D721Med (cell line): ENCODE results near the gene MED8.

Experiments
- DNase-seq: peaks from one replicate; pipeline ENCODE4 v3.0.0; 2011; ENCODE audit warnings: low spot score; ENCODE audit not compliant: insufficient read length
- FAIRE-seq: peaks from 2 replicates; lab custom pipeline; 2011; peaks lifted over from hg19 to GRCh38; lab: Jason Lieb, UNC
- TF ChIP-seq, protein P1 (sequence below): IDR thresholded peaks from 2 replicates; pipeline ENCODE4 v1.5.1; 2012; ENCODE audit warnings: mild to moderate bottlenecking, control low read depth; ENCODE audit not compliant: insufficient read depth; ENCODE audit errors: missing control alignments

MED8 gene

DNA sequence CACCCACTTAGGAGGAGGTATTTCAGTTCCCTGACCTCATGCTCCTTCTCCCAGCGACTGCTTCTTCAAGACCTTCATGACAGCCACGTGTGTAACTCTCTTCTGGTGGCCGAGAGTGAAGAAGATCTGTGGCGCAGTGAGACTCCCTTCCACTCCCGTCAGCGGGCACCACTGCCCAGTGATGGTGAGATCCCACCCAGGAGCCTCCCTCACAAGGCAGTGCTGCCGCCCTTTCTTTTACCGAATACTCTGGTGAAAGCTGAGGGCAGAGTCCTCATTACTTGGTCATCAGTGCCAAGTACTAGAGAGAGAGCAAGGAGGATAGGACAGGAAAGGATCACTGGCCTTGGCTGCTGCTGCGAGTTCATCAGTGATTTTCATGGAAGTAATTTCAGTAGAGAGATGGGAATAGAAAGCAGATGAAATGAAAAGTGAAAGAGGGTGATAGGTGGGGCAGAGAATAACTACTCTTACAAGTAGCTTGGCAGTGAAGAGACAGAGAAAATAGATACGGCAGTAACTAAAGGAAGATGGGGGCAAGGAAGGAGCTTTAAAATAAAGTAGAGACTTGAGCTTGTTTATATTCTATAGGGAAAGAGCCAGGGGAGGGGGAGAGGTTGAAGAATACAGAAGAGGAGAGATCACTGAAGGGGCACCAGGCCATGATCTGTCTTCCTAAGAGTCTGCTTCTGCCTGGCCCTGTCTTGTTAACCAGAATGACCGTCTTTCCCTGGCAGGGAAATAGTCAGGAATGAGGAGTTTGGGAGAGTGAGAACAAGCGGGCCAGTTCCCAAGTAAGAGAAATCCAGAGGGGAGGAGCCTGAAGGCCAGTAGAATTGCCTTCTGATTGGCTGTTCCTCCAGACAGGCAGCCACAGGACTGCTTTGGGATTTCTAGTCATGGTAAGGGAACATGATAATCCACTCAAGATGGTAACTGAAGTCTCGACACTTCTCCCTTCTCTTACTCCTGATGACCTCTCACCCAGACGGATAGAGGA lies 45.8 kb upstream of the MED8 start:
- TF ChIP-seq, protein P1, sequence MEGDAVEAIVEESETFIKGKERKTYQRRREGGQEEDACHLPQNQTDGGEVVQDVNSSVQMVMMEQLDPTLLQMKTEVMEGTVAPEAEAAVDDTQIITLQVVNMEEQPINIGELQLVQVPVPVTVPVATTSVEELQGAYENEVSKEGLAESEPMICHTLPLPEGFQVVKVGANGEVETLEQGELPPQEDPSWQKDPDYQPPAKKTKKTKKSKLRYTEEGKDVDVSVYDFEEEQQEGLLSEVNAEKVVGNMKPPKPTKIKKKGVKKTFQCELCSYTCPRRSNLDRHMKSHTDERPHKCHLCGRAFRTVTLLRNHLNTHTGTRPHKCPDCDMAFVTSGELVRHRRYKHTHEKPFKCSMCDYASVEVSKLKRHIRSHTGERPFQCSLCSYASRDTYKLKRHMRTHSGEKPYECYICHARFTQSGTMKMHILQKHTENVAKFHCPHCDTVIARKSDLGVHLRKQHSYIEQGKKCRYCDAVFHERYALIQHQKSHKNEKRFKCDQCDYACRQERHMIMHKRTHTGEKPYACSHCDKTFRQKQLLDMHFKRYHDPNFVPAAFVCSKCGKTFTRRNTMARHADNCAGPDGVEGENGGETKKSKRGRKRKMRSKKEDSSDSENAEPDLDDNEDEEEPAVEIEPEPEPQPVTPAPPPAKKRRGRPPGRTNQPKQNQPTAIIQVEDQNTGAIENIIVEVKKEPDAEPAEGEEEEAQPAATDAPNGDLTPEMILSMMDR = no peak
- FAIRE-seq (no peak), DNase-seq (no peak)

DNA sequence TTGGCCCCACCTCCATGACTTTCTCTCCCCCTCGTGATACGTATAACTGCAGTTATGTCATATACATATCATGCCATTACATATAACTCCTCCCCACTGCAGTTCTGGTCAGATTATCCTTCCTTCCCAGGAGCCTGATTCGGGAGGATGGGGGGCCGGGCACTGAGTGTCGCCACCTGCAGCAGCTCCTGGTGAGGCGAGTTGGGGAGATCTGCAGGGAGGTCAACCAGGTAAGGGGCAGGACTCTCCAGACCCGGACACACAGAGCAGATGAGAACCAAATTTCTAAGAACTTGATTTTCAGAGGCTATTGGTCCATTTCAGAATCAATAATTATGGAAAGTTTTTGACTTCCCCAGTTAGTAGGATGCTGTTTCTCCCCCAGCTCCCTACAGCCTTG lies 44.7 kb upstream of the MED8 start:
- TF ChIP-seq, protein P1 = no peak
- FAIRE-seq (no peak), DNase-seq (no peak)

DNA sequence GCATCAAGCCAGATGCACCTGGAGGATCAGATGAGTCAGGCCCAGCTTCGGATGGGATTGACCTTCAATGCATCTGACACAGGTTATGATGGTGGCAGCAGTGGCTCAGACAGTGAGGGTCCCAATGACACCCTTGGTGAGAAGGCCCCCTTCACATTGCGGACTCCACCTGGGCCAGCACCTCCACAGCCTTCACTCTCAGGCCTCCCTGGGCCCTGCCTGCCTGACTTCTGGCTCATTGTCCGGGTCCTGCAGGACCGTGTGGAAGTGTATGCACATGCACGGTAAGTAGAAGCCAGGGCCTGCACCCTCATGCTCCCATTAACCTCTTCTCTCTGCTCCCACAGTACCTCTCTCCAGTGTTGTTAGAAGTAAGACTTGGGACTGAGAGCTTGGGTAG lies 43.3 kb upstream of the MED8 start:
- TF ChIP-seq, protein P1 = no peak
- no peak for FAIRE-seq
- DNase-seq = no peak

DNA sequence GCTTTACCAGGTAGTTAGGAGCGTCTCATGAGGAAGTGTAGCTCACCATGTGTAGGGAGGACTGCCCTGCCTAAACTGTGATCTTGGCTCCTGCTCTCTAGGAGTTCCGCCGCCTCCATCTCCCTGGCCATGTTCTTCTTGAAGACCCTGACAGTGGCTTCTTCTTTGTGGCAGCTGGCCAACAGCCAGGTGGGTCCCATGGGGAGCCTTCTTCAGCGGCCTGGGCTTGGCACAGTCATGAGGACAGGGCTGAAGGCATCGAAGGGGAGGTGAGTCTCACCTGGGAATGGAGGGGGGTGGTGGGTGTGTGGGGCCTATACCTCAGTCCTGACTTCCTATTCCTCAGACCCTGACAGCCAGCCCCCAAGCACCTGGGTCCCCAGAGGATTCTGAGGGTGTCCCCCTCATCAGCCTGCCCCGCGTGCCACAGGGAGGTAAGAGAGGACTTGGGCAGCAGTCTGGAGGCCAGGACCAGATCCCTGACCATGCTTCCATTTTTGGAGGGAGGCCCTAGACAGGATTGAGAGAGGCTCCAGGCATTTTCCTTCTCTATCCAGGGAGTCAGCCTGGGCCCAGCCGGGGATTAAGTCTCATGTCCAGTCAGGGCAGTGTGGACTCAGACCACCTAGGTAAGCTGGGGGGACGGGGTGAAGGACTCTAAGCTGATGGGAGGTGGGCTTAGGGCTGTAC lies 42.7 kb upstream of the MED8 start:
- TF ChIP-seq, protein P1 = no peak
- no peak for FAIRE-seq

DNA sequence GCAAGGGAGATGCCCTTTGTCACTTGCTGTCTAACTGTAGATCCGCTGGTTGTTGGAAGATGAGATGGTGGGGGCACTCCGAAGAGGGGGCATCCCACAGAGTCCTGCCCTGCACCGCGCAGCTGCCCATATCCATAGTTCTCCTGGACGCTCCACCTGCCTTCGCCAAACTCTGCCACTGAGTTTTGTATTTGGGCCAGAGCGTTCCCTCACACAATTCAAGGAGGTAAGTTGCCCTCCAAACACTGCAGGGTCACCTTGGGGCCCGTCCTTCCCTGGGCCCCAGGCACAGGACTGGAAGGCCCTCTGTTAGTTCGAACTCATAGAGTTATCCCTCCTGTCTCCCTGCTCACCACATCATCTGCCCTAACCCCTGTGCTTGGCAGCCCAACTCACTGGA lies 42.1 kb upstream of the MED8 start:
- DNase-seq (no peak), FAIRE-seq (no peak)

More for the DNA sequence above, 42.7 kb upstream of the MED8 start:
- no peak for DNase-seq

DNA sequence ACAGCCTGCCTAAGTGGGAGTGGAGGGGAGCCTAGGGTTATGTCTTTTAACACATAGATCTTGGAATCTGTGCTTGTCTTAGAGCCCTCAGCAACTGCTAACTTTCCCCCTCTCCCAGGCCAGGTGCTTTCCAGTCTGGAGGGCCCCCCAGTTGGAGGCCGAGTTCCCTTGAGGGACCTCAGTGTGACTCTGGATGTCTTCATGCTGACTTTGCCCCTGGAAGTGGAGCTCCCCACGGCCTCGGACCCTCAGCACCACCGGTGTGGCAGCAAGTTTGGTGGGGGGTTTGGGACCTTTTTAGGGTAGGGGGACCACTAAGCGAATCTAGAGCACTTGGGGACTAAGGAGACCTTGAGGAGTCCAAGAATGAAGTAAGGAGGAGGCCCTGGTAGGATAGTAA lies 41.2 kb upstream of the MED8 start:
- FAIRE-seq = no peak
- TF ChIP-seq, protein P1 = no peak
- no peak for DNase-seq

More for the DNA sequence above, 42.1 kb upstream of the MED8 start:
- TF ChIP-seq, protein P1 = no peak
